Rectal smooth muscle tissue (tissue), 1 donor: Measurements from ENCODE around the gene CARD19.

Source experiments
- H3K27ac ChIP-seq: one replicate; pipeline ENCODE4 v1.7.0; 2013; ENCODE audit warnings: low read depth, low read length, inconsistent platforms
- H3K27me3 ChIP-seq: one replicate; pipeline ENCODE4 v1.7.0; 2013; ENCODE audit warnings: low read length; ENCODE audit not compliant: control insufficient read depth, insufficient read depth
- H3K36me3 ChIP-seq: one replicate; pipeline ENCODE4 v1.7.0; 2013; ENCODE audit warnings: low read length; ENCODE audit not compliant: control insufficient read depth, insufficient read depth
- H3K4me1 ChIP-seq: one replicate; pipeline ENCODE4 v1.7.0; 2013; ENCODE audit warnings: low read length; ENCODE audit not compliant: control insufficient read depth, insufficient read depth
- H3K4me3 ChIP-seq: one replicate; pipeline ENCODE4 v1.7.0; 2013; ENCODE audit warnings: low read length
- H3K9ac ChIP-seq: one replicate; pipeline ENCODE4 v1.7.0; 2013; ENCODE audit warnings: low read length

Gene CARD19

DNA sequence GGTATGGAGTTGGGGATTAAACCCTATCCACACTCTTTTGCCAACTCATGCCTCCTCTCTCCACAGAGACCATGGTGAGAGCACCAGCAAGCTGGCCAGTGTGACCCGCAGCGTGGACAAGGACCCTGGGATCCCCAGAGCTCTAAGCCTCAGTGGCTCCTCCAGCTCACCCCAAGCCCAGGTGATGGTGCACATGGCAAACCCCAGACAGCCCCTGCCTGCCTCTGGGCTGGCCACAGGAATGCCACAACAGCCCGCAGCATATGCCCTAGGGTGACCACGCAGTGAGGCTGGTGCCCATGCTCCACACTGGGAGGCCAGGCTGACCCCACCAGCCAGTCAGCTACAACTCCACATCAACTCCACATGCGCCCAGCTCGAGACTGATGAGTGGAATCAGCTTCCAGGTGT lies 11.5 kb upstream of the CARD19 start:
- Histone ChIP-seq H3K36me3 (no peaks in the 10 kb centered on the region), H3K9ac (no peak overlapping the region), H3K4me1 (no peaks in the 10 kb centered on the region), H3K27ac (no peak overlapping the region), H3K4me3 (no peak overlapping the region), H3K27me3 (no peaks in the 10 kb centered on the region)

DNA sequence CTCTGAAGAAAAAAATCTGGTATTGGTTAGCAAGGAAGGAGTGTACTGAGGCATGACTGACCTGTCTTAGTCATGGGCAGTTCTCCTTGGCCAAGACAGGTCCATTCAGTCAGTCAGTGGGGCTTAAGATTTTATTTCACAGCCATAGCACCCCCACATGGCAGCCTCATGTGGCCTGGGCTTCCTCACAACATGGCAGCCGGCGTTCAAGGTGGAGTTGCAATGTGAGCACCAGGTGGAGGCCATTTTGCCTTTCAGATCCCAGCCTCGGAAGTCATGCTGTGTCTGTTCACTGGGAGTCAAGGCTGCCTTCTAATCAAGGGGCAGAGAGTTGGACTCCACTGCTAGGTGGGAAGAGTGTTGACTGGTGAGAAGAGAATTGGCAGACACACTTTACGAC lies 10.3 kb upstream of the CARD19 start:
- Histone ChIP-seq H3K27me3 (no peaks in the 10 kb centered on the region), H3K36me3 (no peaks in the 10 kb centered on the region), H3K9ac (no peak overlapping the region), H3K4me3 (no peak overlapping the region), H3K4me1 (no peaks in the 10 kb centered on the region), H3K27ac (no peak overlapping the region)

DNA sequence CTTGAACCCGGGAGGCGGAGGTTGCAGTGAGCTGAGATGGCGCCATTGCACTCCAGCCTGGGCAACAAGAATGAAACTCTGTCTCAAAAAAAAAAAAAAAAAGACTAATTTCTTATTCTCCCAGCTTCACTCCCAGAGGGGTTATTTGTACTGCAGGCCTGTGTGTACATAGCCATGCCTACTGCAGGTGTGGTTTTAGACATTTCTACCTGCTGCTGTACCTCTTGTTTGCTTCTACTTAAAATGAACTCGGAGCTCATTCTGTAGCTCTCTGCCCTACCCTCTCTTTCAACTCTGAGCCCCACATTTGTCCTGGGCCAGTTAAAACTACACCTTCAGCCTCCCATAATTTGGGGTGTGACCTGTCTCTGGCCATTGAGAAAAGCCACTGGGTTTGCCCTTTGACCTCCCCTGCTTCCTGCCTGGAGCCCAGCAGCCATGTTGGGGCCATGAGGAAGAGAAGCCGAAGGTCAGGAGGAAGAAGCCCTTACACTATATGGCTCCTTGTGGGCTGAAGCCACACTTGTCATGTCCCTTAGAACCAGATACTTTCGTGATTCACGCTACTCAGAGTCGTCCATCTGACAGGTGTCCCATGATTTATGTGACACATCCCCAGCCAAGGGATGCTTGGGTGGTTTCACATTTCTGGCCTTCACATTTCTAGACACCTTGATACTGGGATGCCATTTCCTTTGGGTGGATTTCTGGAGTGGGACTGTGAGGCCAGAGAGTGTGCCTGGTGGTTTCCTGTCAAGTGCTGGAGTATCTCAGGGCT lies 9.4 kb upstream of the CARD19 start:
- Histone ChIP-seq H3K27me3 (no peaks in the 10 kb centered on the region), H3K9ac (no peak overlapping the region), H3K4me3 (no peak overlapping the region), H3K36me3 (no peaks in the 10 kb centered on the region), H3K27ac (no peak overlapping the region), H3K4me1 (no peaks in the 10 kb centered on the region)

DNA sequence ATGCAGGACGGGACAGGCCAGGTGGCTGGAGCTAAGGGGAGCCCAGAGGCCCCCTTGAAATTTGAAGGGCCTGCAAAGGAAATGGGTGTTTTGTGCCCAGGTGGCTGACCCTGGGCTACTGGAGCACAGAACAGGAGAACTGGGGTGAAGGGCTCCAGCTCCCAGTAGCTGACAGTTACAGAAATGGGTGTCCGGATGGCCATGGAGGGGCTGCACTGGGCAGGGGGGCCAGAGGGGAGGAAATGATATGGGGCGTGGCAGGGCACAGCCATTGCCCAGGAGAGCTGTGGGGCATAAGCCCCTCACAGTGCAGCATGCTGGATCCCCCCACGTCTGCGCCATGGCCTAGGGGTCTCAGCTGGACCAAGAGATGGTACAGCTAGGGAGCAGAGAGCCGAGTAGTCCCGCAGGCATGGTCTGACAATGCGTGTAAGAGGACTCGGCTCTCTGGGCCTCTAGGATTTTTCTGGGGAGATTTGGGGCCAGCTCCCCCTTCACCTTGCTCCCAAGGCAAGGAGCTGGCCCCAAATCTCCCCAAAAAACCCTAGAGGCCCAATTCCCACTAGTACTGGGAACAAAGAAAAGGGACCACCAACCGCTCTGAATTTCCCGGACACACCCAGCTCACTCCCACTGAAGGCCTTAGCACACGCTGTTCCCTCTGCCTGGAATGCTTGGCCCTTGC lies 7.9 kb upstream of the CARD19 start:
- Histone ChIP-seq H3K27me3 (no peaks in the 10 kb centered on the region), H3K9ac (no peak overlapping the region), H3K4me1 (no peaks in the 10 kb centered on the region), H3K27ac (no peak overlapping the region), H3K4me3 (no peak overlapping the region), H3K36me3 (no peaks in the 10 kb centered on the region)

DNA sequence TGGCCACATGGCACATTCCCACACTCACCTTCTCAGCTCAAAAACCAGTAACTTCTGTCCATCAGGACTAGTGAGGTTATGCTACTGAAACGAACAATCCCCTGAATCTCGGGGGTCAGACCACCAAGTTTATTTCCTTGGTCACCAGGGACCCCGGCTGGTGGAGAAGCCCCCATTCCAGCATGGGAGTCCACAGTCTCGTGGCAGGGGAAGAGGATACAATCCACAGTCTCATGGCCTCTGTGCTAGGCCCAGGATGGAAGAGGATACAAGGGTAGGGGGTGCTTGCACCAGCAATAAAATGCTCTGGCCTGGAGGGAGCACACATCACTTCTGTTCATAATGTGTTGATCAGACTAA lies 7.4 kb upstream of the CARD19 start:
- Histone ChIP-seq H3K27me3 (no peaks in the 10 kb centered on the region), H3K36me3 (no peaks in the 10 kb centered on the region), H3K9ac (no peak overlapping the region), H3K4me1 (no peaks in the 10 kb centered on the region), H3K27ac (no peak overlapping the region), H3K4me3 (no peak overlapping the region)

DNA sequence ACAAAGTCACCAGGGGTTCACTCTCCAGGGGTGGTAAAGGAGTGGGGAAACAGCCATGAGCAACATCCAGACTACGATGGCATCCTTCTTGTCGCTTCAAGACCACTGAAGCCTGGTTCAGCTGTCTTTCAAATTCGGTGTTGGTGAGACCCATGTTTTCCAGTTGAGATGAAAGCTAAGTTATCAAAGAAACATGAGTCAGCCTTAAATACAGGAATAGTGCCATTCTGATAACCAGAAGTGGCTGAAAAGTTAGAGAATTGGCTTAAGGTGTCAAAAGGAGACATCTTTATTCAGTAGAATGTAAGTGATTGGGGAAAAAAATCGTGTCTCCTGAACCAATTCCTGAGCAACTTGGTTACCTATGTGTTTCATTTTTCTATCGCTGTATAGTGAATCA lies 7.0 kb upstream of the CARD19 start:
- no peaks in the 10 kb centered on the region for H3K4me1 ChIP-seq
- no peak overlapping the region for H3K4me3 ChIP-seq
- no peak overlapping the region for H3K9ac ChIP-seq
- no peaks in the 10 kb centered on the region for H3K27me3 ChIP-seq
- H3K36me3 ChIP-seq: no peaks in the 10 kb centered on the region
- H3K27ac ChIP-seq: no peak overlapping the region

DNA sequence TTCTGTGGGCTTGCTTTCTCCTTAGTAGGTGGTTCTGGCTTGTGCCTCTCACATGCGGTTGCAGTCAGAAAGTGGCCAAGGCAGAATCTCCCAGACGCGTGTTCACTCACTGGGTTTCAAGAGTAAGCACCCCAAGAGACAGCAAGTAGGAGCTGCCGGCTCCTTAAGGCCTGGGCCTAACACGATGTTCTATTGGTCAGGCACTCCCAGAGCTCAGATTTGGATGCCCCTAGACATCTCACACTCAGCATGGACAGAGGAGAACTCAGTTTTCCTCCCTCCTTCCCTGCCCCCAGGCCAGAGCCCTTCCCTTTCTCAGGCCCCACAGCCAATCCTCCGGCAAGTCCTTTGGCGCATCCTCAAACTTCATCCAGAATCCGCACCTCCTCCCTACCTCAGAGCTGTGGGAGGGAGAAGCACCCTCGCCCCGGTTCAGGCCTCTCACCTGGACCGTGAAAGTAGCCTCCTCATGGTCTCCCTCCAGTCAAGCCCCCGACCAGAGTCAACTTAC lies 6.5 kb upstream of the CARD19 start:
- Histone ChIP-seq H3K4me3 (no peak overlapping the region), H3K36me3 (no peaks in the 10 kb centered on the region), H3K9ac (no peak overlapping the region), H3K27me3 (no peaks in the 10 kb centered on the region), H3K4me1 (no peaks in the 10 kb centered on the region), H3K27ac (no peak overlapping the region)

DNA sequence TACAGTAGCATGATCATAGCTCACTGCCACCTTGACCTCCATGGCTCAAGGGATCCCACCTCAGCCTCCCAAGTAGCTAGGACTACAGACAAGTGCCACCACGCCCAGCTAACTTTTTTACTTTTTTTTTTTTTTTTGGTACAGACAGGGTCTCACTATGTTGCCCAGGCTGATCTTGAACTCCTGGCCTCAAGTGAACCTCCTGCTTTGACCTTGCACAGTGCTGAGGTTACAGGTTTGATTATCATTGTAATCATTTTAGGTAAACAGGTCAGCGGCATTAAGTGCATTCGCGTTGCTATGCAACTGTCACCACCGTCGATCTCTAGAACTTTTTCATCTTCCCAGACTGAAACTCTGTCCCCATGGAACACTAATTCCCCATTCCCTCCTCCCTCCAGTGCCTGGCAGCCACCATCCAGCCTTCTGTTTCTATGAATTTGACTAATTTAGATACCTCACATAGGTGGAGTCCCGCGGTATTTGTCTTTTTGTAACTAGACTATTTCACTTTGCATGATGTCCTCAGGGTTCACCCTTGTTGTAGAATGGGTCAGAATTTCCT lies 5.8 kb upstream of the CARD19 start:
- no peaks in the 10 kb centered on the region for H3K36me3 ChIP-seq

DNA sequence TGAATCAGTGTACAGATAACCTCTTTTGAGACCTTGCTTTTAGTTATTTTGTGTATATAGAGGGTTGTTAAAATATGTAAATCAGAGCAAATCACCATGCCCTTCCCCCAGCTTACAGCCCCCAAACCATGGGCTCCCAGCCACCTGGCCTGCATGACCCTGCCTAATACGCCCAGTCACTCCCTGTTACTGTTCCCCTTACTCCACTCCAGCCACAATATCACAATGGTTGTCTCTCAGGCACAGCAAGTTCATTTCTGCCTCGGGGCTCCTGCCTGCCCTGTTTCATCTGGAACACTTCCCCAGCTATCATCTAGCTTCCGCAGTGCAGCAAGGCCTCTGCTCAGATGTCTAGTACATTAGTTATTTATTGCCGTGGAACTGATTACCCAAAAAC lies 5.0 kb upstream of the CARD19 start:
- H3K9ac ChIP-seq: no peak overlapping the region
- H3K27ac ChIP-seq: no peak overlapping the region
- H3K4me3 ChIP-seq: no peak overlapping the region
- H3K4me1 ChIP-seq: no peaks in the 10 kb centered on the region
- no peaks in the 10 kb centered on the region for H3K27me3 ChIP-seq
- H3K36me3 ChIP-seq: no peaks in the 10 kb centered on the region

More for the DNA sequence above, 5.8 kb upstream of the CARD19 start:
- H3K27me3 ChIP-seq: no peaks in the 10 kb centered on the region
- no peak overlapping the region for H3K4me3 ChIP-seq
- no peak overlapping the region for H3K9ac ChIP-seq
- H3K27ac ChIP-seq: no peak overlapping the region
- no peaks in the 10 kb centered on the region for H3K4me1 ChIP-seq

DNA sequence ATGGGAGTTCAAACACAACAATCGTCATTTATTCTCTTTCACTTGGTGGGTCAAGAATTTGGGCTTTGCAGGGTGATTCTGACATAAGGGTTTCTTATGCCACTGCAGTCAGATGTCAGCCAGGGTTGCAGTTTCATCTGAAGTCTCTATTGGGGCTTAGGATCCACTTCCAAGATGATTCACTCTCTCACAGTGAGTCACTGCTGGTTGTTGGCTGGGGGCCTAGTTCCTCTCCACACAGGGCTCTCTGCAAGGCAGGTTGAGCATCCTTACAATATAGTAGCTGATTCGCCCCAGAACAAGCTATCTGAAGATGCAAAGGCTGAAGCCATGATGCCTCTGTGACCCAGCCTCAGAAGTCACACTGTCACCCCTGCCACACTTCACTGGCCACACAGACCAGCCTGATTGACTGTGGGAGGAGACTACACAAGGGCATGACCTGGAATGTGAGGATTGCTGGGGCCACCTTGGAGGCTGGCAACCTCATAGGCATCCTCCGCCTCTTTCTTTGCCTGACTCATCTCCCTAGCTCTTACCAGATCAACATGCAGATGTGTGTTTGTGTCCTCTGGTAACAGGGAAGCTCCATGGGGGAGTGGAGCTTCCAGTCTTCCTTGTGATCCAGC lies 4.5 kb upstream of the CARD19 start:
- Histone ChIP-seq H3K4me1 (no peaks in the 10 kb centered on the region), H3K36me3 (no peaks in the 10 kb centered on the region), H3K27me3 (no peaks in the 10 kb centered on the region), H3K9ac (no peak overlapping the region), H3K27ac (no peak overlapping the region), H3K4me3 (no peak overlapping the region)

DNA sequence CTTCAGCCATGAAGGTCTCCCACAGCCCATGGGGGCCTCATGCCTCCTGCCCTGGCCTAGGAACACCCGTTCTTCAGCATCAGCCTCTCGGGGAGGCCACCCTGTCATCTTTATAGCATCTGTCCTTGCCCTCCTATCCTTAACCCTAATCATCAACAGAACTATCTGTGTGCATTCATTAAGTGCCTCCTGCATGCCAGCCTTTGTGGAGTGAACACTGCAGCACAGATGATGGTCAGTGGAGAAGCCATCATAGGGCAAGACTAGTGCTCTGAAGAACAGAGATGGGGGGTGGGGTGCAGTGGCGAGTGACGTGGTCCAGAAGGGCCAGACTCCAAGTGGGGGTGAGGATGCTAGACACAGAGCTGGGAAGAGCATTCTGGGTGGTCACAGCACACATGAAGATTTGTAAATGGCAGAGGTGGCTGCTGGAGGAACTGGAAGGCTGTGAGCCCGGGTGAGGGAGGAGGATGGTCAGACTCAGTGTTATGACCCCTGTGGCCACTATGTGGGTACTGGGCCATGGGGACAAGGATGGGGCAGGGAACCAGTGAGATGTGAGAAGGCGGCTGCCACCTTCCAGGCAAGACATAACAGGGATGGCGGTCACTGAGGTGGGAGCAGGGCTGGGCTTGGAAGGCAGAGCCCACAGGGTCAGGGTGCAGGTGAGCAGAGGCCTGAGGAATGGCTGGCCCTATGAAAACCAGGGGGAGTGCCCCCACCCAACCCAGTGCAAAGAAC lies 3.6 kb upstream of the CARD19 start:
- Histone ChIP-seq H3K27me3 (no peaks in the 10 kb centered on the region), H3K4me1 (peaks cover 7% of the 10 kb centered on the region), H3K36me3 (no peaks in the 10 kb centered on the region), H3K4me3 (no peak overlapping the region), H3K9ac (no peak overlapping the region), H3K27ac (no peak overlapping the region)
